NT2/D1 (cell line): ENCODE data around the gene CFAP65.

Experiments
- SUZ12 ChIP-seq: IDR thresholded peaks from 2 replicates; pipeline ENCODE4 v1.6.1; 2011; ENCODE audit not compliant: insufficient read length, insufficient read depth; ENCODE audit errors: extremely low read depth
- YY1 ChIP-seq: IDR thresholded peaks from 2 replicates; pipeline ENCODE4 v1.6.1; 2011; ENCODE audit not compliant: insufficient read length, insufficient read depth
- ZNF274 ChIP-seq: IDR thresholded peaks from 2 replicates; pipeline ENCODE4 v1.6.1; 2011; ENCODE audit warnings: mild to moderate bottlenecking, low read depth, low read length

- TF ChIP-seq SUZ12 (peak; percentile 14), ZNF274 (no peak), YY1 (no peak)
Observed at GRCh38 chr2:218981881-218982585, 59.3 kb downstream of the CFAP65 start.
